Measurements from ENCODE around the gene CHRNG.
A peak's percentile ranks its signal among the peaks of the same experiment; 100 is the strongest.

Gene CHRNG

GRCh38 chr2:232511336-232511890 is 28.1 kb upstream of the CHRNG start:
- Histone ChIP-seq H3K27ac (ENCODE audit: extremely low read depth, low read depth, low read length) (no peak overlapping the region), H3K36me3 (ENCODE audit: control insufficient read depth in 2 of 2, insufficient read depth in 1 of 2, low read length in 2 of 2) (no peaks in the 10 kb centered on the region), H3K4me3 (ENCODE audit: low read depth, low read length) (no peak overlapping the region), H3K9me3 (ENCODE audit: control insufficient read depth, insufficient read depth, low read depth, low read length) (no peaks in the 10 kb centered on the region), H3K4me1 (ENCODE audit: control insufficient read depth, insufficient read depth, low read length) (no peaks in the 10 kb centered on the region)
- ChIA-PET POLR2A (no interaction called here), CTCF (interaction anchor here (0.5 kb wide), 1 partner anchor 959 kb away, joined by 3 read pairs; no protein-coding TSS in a partner anchor)
- TF ChIP-seq ZSCAN16 (tag by site-specific recombination; IDR thresholded peaks at IDR 0.05): no peak
- no peak for TF ChIP-seq FEZF1 (tag by site-specific recombination; IDR thresholded peaks at IDR 0.05)
- TF ChIP-seq ZNF707 (tag by site-specific recombination; IDR thresholded peaks at IDR 0.05): no peak
- no peak for TF ChIP-seq ZNF580 (tag by site-specific recombination; IDR thresholded peaks at IDR 0.05)
- TF ChIP-seq GLIS2 (tag by site-specific recombination; IDR thresholded peaks at IDR 0.05): no peak
- TF ChIP-seq ZNF529 (tag by site-specific recombination; IDR thresholded peaks at IDR 0.05; ENCODE audit: insufficient replicate concordance): no peak
- no peak for TF ChIP-seq ZNF324 (tag by site-specific recombination; IDR thresholded peaks at IDR 0.05)
- no peak for TF ChIP-seq PRDM1 (tag by site-specific recombination; IDR thresholded peaks at IDR 0.05)
- no peak for TF ChIP-seq ZXDB (tag by site-specific recombination; IDR thresholded peaks at IDR 0.05)
- TF ChIP-seq ZFHX2 (tag by site-specific recombination; conservative IDR thresholded peaks at IDR 0.05): no peak
- no peak for TF ChIP-seq ZFP69B (tag by site-specific recombination; IDR thresholded peaks at IDR 0.05)
- TF ChIP-seq GLIS1 (tag by site-specific recombination; IDR thresholded peaks at IDR 0.05): peak; percentile 83
- no peak for TF ChIP-seq INSM2 (tag by site-specific recombination; IDR thresholded peaks at IDR 0.05)
- peak; percentile 58 for TF ChIP-seq ZIC2 (tag by site-specific recombination; IDR thresholded peaks at IDR 0.05)
- no peak for TF ChIP-seq ZNF16 (tag by site-specific recombination; IDR thresholded peaks at IDR 0.05; ENCODE audit: low read depth)
- TF ChIP-seq KLF9 (tag by site-specific recombination; IDR thresholded peaks at IDR 0.05; ENCODE audit: low read depth): no peak

GRCh38 chr2:232512602-232513001 is 26.9 kb upstream of the CHRNG start:
- H3K4me3 ChIP-seq (ENCODE audit: low read depth, low read length): no peak overlapping the region
- H3K27ac ChIP-seq (ENCODE audit: extremely low read depth, low read depth, low read length): no peak overlapping the region
- H3K36me3 ChIP-seq (ENCODE audit: control insufficient read depth in 2 of 2, insufficient read depth in 1 of 2, low read length in 2 of 2): no peaks in the 10 kb centered on the region
- H3K4me1 ChIP-seq (ENCODE audit: control insufficient read depth, insufficient read depth, low read length): no peaks in the 10 kb centered on the region
- TF ChIP-seq ZNF645 (tag by site-specific recombination; IDR thresholded peaks at IDR 0.05) (no peak), ZSCAN4 (tag by site-specific recombination; IDR thresholded peaks at IDR 0.05) (peak; percentile 88), ZNF341 (tag by site-specific recombination; IDR thresholded peaks at IDR 0.05; ENCODE audit: low read depth) (0 out of 2 replicates have a peak, but pooled peaks have one; percentile 19), ZNF184 (tag by site-specific recombination; IDR thresholded peaks at IDR 0.05) (no peak), FEZF1 (tag by site-specific recombination; IDR thresholded peaks at IDR 0.05) (no peak)
- H3K9me3 ChIP-seq (ENCODE audit: control insufficient read depth, insufficient read depth, low read depth, low read length): no peaks in the 10 kb centered on the region
- ChIA-PET CTCF (interaction anchor here (0.8 to 1.7 kb wide), 3 partner anchors 9 to 66 kb away, joined by 3 to 5 read pairs (median 4); no protein-coding TSS in a partner anchor), POLR2A (interaction anchor here (0.6 kb wide), 1 partner anchor 13 kb away, joined by 3 read pairs; no protein-coding TSS in a partner anchor)
